Measurements from ENCODE around the gene RFX5. TPM values are rescaled to one million over a fixed set of nuclear protein-coding genes. Genes with fewer than 3 reads are reported as not detected.
A peak's percentile ranks its signal among the peaks of the same experiment; 100 is the strongest.
"Not testable (repeated sequence)": the region's sequence is repeated elsewhere in the genome, so short reads cannot be mapped to it uniquely, and the experiment has no call there.

RFX5 gene
- total RNA-seq = 10 to 100 TPM; 17.7 to 61.0 (median 35.4) TPM

DNA sequence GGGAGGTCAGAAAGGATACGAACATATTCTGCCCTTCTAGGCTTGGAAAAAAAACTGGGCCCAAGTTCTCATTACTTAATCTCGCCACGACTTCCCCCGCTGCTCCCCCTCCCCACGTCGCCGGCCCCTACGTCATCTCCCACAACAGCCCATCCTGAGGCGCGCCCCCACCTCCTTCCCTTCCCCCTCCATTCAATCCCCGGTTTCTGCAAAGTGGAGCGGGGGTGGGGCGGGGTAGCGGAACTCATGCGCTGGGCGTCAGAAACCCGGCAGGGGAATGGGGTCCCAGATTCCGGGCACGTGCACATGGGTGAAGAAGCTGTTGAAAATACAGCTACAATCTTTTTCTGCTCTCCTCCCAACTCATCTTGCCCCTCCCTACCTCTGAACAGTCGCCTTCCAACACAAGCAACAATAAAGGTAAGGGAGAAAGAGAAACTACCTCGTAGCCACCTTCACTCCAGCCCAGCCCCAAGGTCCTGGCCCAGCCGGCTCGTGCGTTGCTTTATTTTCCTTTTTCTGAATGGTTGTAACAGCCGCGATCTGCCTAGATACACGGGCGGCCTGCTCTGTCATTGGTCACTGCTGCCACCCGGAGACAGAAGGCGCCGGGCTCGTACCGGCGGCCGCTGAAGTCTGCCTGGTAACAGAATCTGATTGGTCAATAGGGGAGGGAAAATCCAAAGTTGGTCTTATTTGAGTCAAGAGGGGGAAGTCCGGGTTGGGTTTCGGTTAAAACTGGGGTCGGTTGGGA is at the start of gene RFX5:
RFX5 (minus strand) TSS at position 484 of the 754 bp plus-strand sequence. CDS start 932 bp downstream, outside the sequence.
- Histone ChIP-seq H3K9me3 (no peaks in the 10 kb centered on the region), H3K4me1 (peaks cover 0 to 17% (median 12%) of the 10 kb centered on the region in 4 donors), H3K27me3 (no peaks in the 10 kb centered on the region), H3K27ac (peak within 1 kb of the TSS; percentile 87 to 96 (median 90)), H3K36me3 (peaks cover 0 to 9% (median 0%) of the 10 kb centered on the region in 4 donors), H3K4me3 (peak within 1 kb of the TSS; percentile 51 to 68 (median 57))
- in situ Hi-C loops (cut with MboI; ENCODE audit: low pct_ligation_motif_present in 1 of 4, low pct_unique_long_range_greater_than_20kb in 1 of 4, low sequenced_read_pairs in 3 of 4) (no loop called here), intact Hi-C loops (cut with DNase I; ENCODE audit: low total_unique reads) (no loop called here)
- TF ChIP-seq, protein P1, sequence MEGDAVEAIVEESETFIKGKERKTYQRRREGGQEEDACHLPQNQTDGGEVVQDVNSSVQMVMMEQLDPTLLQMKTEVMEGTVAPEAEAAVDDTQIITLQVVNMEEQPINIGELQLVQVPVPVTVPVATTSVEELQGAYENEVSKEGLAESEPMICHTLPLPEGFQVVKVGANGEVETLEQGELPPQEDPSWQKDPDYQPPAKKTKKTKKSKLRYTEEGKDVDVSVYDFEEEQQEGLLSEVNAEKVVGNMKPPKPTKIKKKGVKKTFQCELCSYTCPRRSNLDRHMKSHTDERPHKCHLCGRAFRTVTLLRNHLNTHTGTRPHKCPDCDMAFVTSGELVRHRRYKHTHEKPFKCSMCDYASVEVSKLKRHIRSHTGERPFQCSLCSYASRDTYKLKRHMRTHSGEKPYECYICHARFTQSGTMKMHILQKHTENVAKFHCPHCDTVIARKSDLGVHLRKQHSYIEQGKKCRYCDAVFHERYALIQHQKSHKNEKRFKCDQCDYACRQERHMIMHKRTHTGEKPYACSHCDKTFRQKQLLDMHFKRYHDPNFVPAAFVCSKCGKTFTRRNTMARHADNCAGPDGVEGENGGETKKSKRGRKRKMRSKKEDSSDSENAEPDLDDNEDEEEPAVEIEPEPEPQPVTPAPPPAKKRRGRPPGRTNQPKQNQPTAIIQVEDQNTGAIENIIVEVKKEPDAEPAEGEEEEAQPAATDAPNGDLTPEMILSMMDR (IDR thresholded peaks at IDR 0.05) = no peak
- peak; percentile 58 to 84 (median 76) for TF ChIP-seq POLR2AphosphoS5 (IDR thresholded peaks at IDR 0.05)
- peak; percentile 79 for TF ChIP-seq POLR2A (IDR thresholded peaks at IDR 0.05)
- DNase-seq = peak; percentile 96
- 1 to 5% methylated on average over 3 to 38 of the region's 38 CpGs for WGBS, 2 donors (ENCODE audit: low coverage in 1 of 2)

DNA sequence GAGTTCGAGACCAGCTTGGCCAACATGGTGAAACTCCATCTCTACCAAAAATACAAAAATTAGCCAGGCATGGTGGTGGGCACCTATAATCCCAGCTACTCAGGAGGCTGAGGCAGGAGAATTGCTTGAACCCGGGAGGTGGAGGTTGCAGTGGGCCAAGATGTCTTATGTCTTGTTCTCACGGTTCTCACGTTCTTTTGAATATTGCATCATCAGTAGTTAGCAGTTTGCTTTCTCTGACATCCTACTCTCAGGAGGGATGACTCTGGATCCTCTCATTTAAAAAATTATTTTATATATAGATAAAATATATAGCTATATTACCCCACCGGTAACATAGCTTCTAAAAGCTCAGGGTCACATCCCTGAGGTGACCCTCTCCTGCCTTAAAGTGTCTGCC is 49.2 kb upstream of the RFX5 start:
- peaks cover 7 to 28% (median 8%) of the 10 kb centered on the region in 4 donors for H3K4me1 ChIP-seq
- H3K36me3 ChIP-seq; H3K27ac ChIP-seq; intact Hi-C loops (cut with DNase I; ENCODE audit: low total_unique reads); H3K9me3 ChIP-seq; H3K4me3 ChIP-seq; H3K27me3 ChIP-seq; DNase-seq: not testable (repeated sequence)
- in situ Hi-C loops (cut with MboI; ENCODE audit: low pct_ligation_motif_present in 1 of 4, low pct_unique_long_range_greater_than_20kb in 1 of 4, low sequenced_read_pairs in 3 of 4) = loop anchor here in 1 of 4 donors (10.0 kb wide), 1 partner anchor 91 kb away; no protein-coding TSS in a partner anchor
- WGBS, 2 donors (ENCODE audit: low coverage in 1 of 2) = 87 to 98% methylated on average over 4 to 5 of the region's 5 CpGs

DNA sequence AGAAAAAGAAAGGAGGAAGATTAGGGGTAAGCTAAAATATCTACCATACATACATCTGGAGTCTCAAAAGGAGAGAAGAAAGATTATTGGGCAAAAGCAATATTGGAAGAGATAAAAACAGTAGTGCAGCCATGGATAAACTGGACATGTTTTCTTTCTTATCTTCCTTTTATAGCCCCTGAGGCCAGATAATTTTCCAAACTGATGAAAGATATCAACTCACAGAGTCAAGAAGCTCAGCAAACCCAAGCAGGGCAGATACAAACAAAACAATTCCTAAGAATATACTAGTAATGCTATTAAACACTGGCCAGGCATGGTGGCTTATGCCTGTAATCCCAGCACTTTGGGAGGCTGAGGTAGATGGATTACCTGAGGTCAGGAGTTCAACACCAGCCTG is 46.5 kb upstream of the RFX5 start:
- in situ Hi-C loops (cut with MboI; ENCODE audit: low pct_ligation_motif_present in 1 of 4, low pct_unique_long_range_greater_than_20kb in 1 of 4, low sequenced_read_pairs in 3 of 4) = loop anchor here in 1 of 4 donors (10.0 kb wide), 1 partner anchor 89 kb away; no protein-coding TSS in a partner anchor
- H3K27ac ChIP-seq = no peak overlapping the region
- peaks cover 0 to 18% (median 0%) of the 10 kb centered on the region in 4 donors for H3K4me1 ChIP-seq
- TF ChIP-seq POLR2AphosphoS5 (IDR thresholded peaks at IDR 0.05) (no peak), EP300 (IDR thresholded peaks at IDR 0.05; ENCODE audit: low read depth) (no peak), POLR2A (IDR thresholded peaks at IDR 0.05) (no peak)
- TF ChIP-seq, protein P1 (IDR thresholded peaks at IDR 0.05) = no peak
- intact Hi-C loops (cut with DNase I; ENCODE audit: low total_unique reads) = no loop called here
- H3K9me3 ChIP-seq = no peaks in the 10 kb centered on the region
- no peak overlapping the region for H3K4me3 ChIP-seq
- H3K36me3 ChIP-seq = no peaks in the 10 kb centered on the region
- DNase-seq = no peak
- H3K27me3 ChIP-seq = no peaks in the 10 kb centered on the region

- peak; percentile 40 for DNase-seq
- Histone ChIP-seq H3K27me3 (no peaks in the 10 kb centered on the region), H3K9me3 (no peaks in the 10 kb centered on the region), H3K4me3 (no peak overlapping the region), H3K36me3 (no peaks in the 10 kb centered on the region), H3K27ac (peak overlapping the region; percentile 66 to 81 (median 71)), H3K4me1 (peaks cover 0 to 17% (median 0%) of the 10 kb centered on the region in 4 donors)
- intact Hi-C loops (cut with DNase I; ENCODE audit: low total_unique reads) (no loop called here), in situ Hi-C loops (cut with MboI; ENCODE audit: low pct_ligation_motif_present in 1 of 4, low pct_unique_long_range_greater_than_20kb in 1 of 4, low sequenced_read_pairs in 3 of 4) (loop anchor here in 1 of 4 donors (10.0 kb wide), 1 partner anchor 86 kb away; no protein-coding TSS in a partner anchor)
- TF ChIP-seq POLR2AphosphoS5 (IDR thresholded peaks at IDR 0.05) = peak in 1 of 3 donors; percentile 50
- TF ChIP-seq EP300 (IDR thresholded peaks at IDR 0.05; ENCODE audit: low read depth) = peak; percentile 52
- TF ChIP-seq, protein P1 (IDR thresholded peaks at IDR 0.05) = no peak
- WGBS, 2 donors (ENCODE audit: low coverage in 1 of 2) = 55 to 60% methylated on average over 3 of the region's 3 CpGs
These were observed 44.1 kb upstream of the RFX5 start for GRCh38 chr1:151391079-151391563.
